HPDE6-E6E7 (cell line): ENCODE data around the gene GALNT7.

Experiments used
- DNase-seq: peaks from one replicate; pipeline ENCODE4 v3.0.0; 2011; ENCODE audit warnings: missing footprints; ENCODE audit errors: extremely low spot score

GALNT7 gene

GRCh38 chr4:173301518-173302201 is 133.0 kb downstream of the GALNT7 start:
- no peak for DNase-seq

- no peak for DNase-seq
Measured at GRCh38 chr4:173307778-173308177, 139.2 kb downstream of the GALNT7 start.

- DNase-seq, result no peak
Measured at GRCh38 chr4:173311368-173311767, 142.8 kb downstream of the GALNT7 start.

- DNase-seq, result no peak
Measured at GRCh38 chr4:173314715-173315114, 146.1 kb downstream of the GALNT7 start.

GRCh38 chr4:173316060-173316459 is 147.4 kb downstream of the GALNT7 start:
- DNase-seq, result no peak

- no peak for DNase-seq
Measured at GRCh38 chr4:173317004-173317403, 148.4 kb downstream of the GALNT7 start.

- no peak for DNase-seq
Measured at GRCh38 chr4:173318240-173318639, 149.6 kb downstream of the GALNT7 start.

- DNase-seq, result peak; percentile 17
Measured at GRCh38 chr4:173318648-173319211, 150.1 kb downstream of the GALNT7 start.

- DNase-seq, result no peak
Measured at GRCh38 chr4:173319696-173320095, 151.1 kb downstream of the GALNT7 start.

GRCh38 chr4:173325007-173325736 is 156.6 kb downstream of the GALNT7 start:
- DNase-seq, result no peak

GRCh38 chr4:173328236-173328901 is 159.8 kb downstream of the GALNT7 start:
- no peak for DNase-seq

- no peak for DNase-seq
Measured at GRCh38 chr4:173330590-173330989, 162.0 kb downstream of the GALNT7 start.

GRCh38 chr4:173332021-173332487 is 163.4 kb downstream of the GALNT7 start:
- DNase-seq, result no peak

- DNase-seq, result peak; percentile 10
Measured at GRCh38 chr4:173332963-173333657, 164.5 kb downstream of the GALNT7 start.

GRCh38 chr4:173333658-173334084 is 165.1 kb downstream of the GALNT7 start:
- DNase-seq, result no peak

GRCh38 chr4:173334085-173334890 is 165.7 kb downstream of the GALNT7 start, which contains the start of gene HMGB2:
TSS of gene HMGB2 (minus strand) at chr4:173334358. CDS start at chr4:173333649, 709 bp downstream.
- peak; percentile 97 for DNase-seq

- peak; percentile 82 for DNase-seq
Measured at GRCh38 chr4:173334891-173335752, 166.5 kb downstream of the GALNT7 start.

- no peak for DNase-seq
Measured at GRCh38 chr4:173337463-173337862, 168.9 kb downstream of the GALNT7 start.

- DNase-seq, result no peak
Measured at GRCh38 chr4:173343832-173344397, 175.3 kb downstream of the GALNT7 start.
